Ascending aorta (tissue), 2 donors: Measurements from ENCODE around the gene SACM1L. TPM values are rescaled to one million over a fixed set of nuclear protein-coding genes. Genes with fewer than 3 reads are reported as not detected.

Experiments used
- DNase-seq, 2 donors: peaks; one replicate each; pipeline ENCODE4 v3.0.0-alpha.2; 2019; ENCODE audit warnings: low spot score in 2 of 2
- H3K27ac ChIP-seq, 2 donors: fragments of 200-600 bp; sonication (generic); one replicate each; pipeline ENCODE4 v1.5.1; 2016 to 2017; ENCODE audit warnings: mild to moderate bottlenecking in 1 of 2
- H3K27me3 ChIP-seq: fragments of 200-600 bp; sonication (generic); one replicate; pipeline ENCODE4 v1.5.1; 2017
- H3K36me3 ChIP-seq, 2 donors: fragments of 200-600 bp; sonication (generic); one replicate each; pipeline ENCODE4 v1.5.1; 2016
- H3K4me1 ChIP-seq, 2 donors: fragments of 200-600 bp; sonication (generic); one replicate each; pipeline ENCODE4 v1.5.1; 2016 to 2017; ENCODE audit warnings: mild to moderate bottlenecking in 1 of 2
- H3K4me3 ChIP-seq, 2 donors: fragments of 200-600 bp; sonication (generic); one replicate each; pipeline ENCODE4 v1.5.1; 2016 to 2017; ENCODE audit warnings: mild to moderate bottlenecking in 1 of 2
- H3K9me3 ChIP-seq, 2 donors: fragments of 200-600 bp; sonication (generic); one replicate each; pipeline ENCODE4 v1.5.1; 2016
- intact Hi-C: fragments of 100-400 bp; cut with DNase I; formaldehyde crosslinking; loops from one replicate; pipeline ENCODE4 v1.15.1; 2023
- total RNA-seq: library from RNA; depleted of rRNA; stranded (reverse); fragments of >200 nt; gene quantifications from one replicate; pipeline ENCODE4 v1.1.0, GENCODE V29; 2016
- TF ChIP-seq, protein P1 (sequence below), 3 experiments: fragments of 200-600 bp in 2 of 3; fragments of 450-650 bp in 1 of 3; sonication (generic) in 2 of 3; IDR thresholded peaks; one replicate each; pipeline ENCODE4 v1.5.1; 2016 to 2019; ENCODE audit warnings: antibody characterized with exemption in 3 of 3, mild to moderate bottlenecking in 1 of 3, moderate library complexity in 1 of 3

Gene SACM1L
- total RNA-seq, 1 donor from 2014 or later: 7.2 TPM

DNA sequence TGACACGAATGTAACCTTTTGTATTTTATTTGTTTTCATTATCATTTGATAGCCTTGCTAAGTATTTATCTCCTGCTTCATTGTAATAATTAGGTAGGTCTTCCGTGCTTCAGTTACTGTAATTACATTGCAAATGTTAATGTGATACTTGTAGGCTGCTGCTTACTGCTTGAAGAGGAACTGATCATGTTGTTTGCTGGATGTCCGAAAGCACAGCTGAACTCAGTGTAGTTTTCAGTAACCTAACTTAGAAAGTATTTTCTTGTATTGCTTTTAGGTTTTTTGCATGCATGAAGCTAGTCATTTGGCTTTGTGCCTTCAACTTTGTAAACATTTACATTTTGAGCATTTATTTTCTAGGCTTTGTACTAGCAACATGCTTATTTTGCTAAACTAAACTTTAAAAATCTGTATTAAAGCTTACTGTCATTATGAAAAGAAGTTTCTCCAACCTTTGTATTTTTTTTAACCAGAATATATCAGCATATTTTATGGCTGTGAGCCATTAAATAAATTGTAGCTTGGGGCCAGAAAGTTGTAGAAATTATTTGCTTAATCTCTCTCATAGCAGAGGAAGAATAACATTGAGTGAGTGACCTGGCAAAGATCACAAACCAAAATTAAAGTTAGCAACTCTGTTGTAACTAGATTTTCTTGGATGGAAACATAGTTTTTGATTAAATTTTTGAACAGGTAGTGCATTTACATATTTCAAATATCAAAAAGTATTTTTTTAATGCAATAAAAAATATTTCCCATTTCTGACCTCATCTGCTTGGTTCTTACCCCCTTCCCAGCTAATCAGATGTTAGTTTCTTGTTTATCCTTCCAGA is 30.7 kb downstream of the SACM1L start:
- no peaks in the 10 kb centered on the region for H3K9me3 ChIP-seq
- H3K27me3 ChIP-seq: no peaks in the 10 kb centered on the region
- H3K4me3 ChIP-seq: no peak overlapping the region
- intact Hi-C loops: no loop called here
- no peaks in the 10 kb centered on the region for H3K4me1 ChIP-seq
- DNase-seq: no peak
- TF ChIP-seq, protein P1, sequence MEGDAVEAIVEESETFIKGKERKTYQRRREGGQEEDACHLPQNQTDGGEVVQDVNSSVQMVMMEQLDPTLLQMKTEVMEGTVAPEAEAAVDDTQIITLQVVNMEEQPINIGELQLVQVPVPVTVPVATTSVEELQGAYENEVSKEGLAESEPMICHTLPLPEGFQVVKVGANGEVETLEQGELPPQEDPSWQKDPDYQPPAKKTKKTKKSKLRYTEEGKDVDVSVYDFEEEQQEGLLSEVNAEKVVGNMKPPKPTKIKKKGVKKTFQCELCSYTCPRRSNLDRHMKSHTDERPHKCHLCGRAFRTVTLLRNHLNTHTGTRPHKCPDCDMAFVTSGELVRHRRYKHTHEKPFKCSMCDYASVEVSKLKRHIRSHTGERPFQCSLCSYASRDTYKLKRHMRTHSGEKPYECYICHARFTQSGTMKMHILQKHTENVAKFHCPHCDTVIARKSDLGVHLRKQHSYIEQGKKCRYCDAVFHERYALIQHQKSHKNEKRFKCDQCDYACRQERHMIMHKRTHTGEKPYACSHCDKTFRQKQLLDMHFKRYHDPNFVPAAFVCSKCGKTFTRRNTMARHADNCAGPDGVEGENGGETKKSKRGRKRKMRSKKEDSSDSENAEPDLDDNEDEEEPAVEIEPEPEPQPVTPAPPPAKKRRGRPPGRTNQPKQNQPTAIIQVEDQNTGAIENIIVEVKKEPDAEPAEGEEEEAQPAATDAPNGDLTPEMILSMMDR (IDR thresholded peaks at IDR 0.05): no peak
- H3K36me3 ChIP-seq: peaks cover 7 to 54% of the 10 kb centered on the region in 2 donors
- no peak overlapping the region for H3K27ac ChIP-seq

DNA sequence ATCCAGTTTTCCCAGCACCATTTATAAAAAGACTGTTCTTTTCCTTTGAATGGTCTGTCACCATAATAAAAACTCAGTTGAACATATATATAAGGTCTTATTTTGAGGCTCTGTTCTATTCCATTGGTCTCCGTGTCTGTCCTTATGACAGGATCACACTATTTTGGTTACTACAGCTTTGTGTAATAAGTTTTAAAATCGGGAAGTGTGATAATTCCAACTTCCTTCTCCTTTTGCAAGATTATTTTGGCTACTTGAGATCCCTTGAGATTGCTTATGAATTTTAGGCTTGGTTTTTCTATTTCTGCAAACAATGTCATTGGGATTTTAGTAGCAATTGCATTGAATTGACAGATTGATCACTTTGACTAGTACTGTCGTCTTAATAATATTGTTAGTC is 35.7 kb downstream of the SACM1L start:
- TF ChIP-seq, protein P1 (IDR thresholded peaks at IDR 0.05): no peak
- intact Hi-C loops: no loop called here
- Histone ChIP-seq H3K9me3 (no peaks in the 10 kb centered on the region), H3K27ac (no peak overlapping the region), H3K27me3 (no peaks in the 10 kb centered on the region), H3K4me3 (no peak overlapping the region), H3K4me1 (no peaks in the 10 kb centered on the region), H3K36me3 (peaks cover 11 to 33% of the 10 kb centered on the region in 2 donors)
- no peak for DNase-seq

DNA sequence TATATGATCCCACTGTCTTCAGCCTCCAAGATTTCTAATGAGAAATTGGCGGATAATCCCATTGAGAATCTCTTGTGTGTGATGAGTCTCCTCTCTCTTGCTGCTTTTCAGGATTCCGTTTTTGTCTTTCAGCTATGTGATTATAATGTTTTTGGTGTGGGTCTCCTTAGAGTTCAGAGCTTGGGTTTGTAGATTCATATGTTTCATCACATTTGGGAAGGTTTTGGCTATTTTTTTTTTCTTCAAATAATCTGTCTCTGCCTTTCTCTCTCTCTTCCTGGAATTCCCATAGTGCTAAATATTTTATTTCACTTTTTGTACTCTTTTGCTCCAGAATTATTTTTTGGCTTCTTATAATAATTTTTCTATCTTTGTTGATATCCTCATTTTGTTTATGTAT is 40.4 kb downstream of the SACM1L start:
- Histone ChIP-seq H3K27me3 (no peaks in the 10 kb centered on the region), H3K4me3 (no peak overlapping the region), H3K9me3 (no peaks in the 10 kb centered on the region), H3K4me1 (no peaks in the 10 kb centered on the region), H3K36me3 (peaks cover 33 to 47% of the 10 kb centered on the region in 2 donors), H3K27ac (no peak overlapping the region)
- DNase-seq: no peak
- TF ChIP-seq, protein P1 (IDR thresholded peaks at IDR 0.05): no peak
- intact Hi-C loops: no loop called here

GRCh38 chr3:45730409-45731154 is 41.4 kb downstream of the SACM1L start:
- Histone ChIP-seq H3K27me3 (no peaks in the 10 kb centered on the region), H3K36me3 (peaks cover 37 to 56% of the 10 kb centered on the region in 2 donors), H3K4me1 (no peaks in the 10 kb centered on the region), H3K9me3 (no peaks in the 10 kb centered on the region), H3K4me3 (no peak overlapping the region), H3K27ac (no peak overlapping the region)
- DNase-seq: no peak
- intact Hi-C loops: no loop called here
- TF ChIP-seq, protein P1 (IDR thresholded peaks at IDR 0.05): no peak

DNA sequence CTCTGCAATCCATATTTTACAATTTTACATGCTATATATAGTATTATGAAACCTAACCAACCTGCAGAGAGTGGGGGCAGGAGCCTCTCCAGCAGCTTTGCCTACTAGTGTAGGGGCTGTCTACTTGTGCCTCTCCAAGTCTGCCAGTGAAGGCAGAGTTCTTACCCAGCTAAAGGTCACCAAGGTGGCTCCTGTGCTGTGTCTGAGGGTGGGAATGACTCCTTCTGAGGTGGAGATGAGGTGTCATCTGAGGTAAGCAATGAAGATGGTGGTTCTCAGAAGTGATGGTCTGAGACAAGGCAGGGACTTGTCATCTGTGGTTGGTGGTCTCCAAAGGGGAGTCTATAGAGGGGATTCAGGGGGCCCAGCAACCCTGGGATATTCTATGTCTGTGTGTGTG is 47.5 kb downstream of the SACM1L start:
- no peaks in the 10 kb centered on the region for H3K9me3 ChIP-seq
- peaks cover 62 to 96% of the 10 kb centered on the region in 2 donors for H3K36me3 ChIP-seq
- no peaks in the 10 kb centered on the region for H3K27me3 ChIP-seq
- TF ChIP-seq, protein P1 (IDR thresholded peaks at IDR 0.05): no peak
- no peak overlapping the region for H3K4me3 ChIP-seq
- DNase-seq: no peak
- H3K27ac ChIP-seq: no peak overlapping the region
- H3K4me1 ChIP-seq: no peaks in the 10 kb centered on the region
- intact Hi-C loops: no loop called here
